Measurements from ENCODE around the gene PIAS2. TPM values are rescaled to one million over a fixed set of nuclear protein-coding genes. Genes with fewer than 3 reads are reported as not detected.

Gene PIAS2
- total and polyA plus RNA-seq, 4 donors: 5.6 to 17.2 (median 9.2) TPM

- no peak for DNase-seq (ENCODE audit: low spot score)
- Histone ChIP-seq H3K36me3 (ENCODE audit: control insufficient read depth in 4 of 4, insufficient read depth in 3 of 4, low read depth in 1 of 4, low read length in 3 of 4) (no peaks in the 10 kb centered on the region), H3K27me3 (ENCODE audit: control insufficient read depth in 4 of 4, insufficient read depth in 4 of 4, low read length in 3 of 4) (no peaks in the 10 kb centered on the region), H3K4me3 (ENCODE audit: low read depth in 1 of 3, low read length in 3 of 3) (no peak overlapping the region), H3K4me1 (ENCODE audit: control insufficient read depth in 4 of 4, insufficient read depth in 4 of 4, low read length in 3 of 4) (peaks cover 1 to 18% (median 12%) of the 10 kb centered on the region in 4 donors), H3K27ac (ENCODE audit: low read depth in 1 of 2, low read length in 2 of 2) (no peak overlapping the region), H3K9me3 (ENCODE audit: control insufficient read depth in 4 of 4, low read length in 3 of 4) (no peaks in the 10 kb centered on the region), H3K9ac (ENCODE audit: low read depth in 1 of 2, low read length in 2 of 2) (no peak overlapping the region)
- TF ChIP-seq SP1 (IDR thresholded peaks at IDR 0.05) (no peak), JUND (IDR thresholded peaks at IDR 0.05) (no peak), HNF4A (conservative IDR thresholded peaks at IDR 0.05) (no peak), FOXA1 (IDR thresholded peaks at IDR 0.05) (no peak), RAD21 (IDR thresholded peaks at IDR 0.05) (no peak), RXRA (IDR thresholded peaks at IDR 0.05) (no peak), REST (IDR thresholded peaks at IDR 0.05) (no peak), FOXA2 (IDR thresholded peaks at IDR 0.05) (no peak), YY1 (IDR thresholded peaks at IDR 0.05) (no peak), MAX (IDR thresholded peaks at IDR 0.05) (no peak), NR2F2 (IDR thresholded peaks at IDR 0.05) (no peak), TAF1 (conservative IDR thresholded peaks at IDR 0.05) (no peak)
- TF ChIP-seq, protein P1, sequence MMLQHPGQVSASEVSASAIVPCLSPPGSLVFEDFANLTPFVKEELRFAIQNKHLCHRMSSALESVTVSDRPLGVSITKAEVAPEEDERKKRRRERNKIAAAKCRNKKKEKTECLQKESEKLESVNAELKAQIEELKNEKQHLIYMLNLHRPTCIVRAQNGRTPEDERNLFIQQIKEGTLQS (IDR thresholded peaks at IDR 0.05): no peak
- TF ChIP-seq, protein P2, sequence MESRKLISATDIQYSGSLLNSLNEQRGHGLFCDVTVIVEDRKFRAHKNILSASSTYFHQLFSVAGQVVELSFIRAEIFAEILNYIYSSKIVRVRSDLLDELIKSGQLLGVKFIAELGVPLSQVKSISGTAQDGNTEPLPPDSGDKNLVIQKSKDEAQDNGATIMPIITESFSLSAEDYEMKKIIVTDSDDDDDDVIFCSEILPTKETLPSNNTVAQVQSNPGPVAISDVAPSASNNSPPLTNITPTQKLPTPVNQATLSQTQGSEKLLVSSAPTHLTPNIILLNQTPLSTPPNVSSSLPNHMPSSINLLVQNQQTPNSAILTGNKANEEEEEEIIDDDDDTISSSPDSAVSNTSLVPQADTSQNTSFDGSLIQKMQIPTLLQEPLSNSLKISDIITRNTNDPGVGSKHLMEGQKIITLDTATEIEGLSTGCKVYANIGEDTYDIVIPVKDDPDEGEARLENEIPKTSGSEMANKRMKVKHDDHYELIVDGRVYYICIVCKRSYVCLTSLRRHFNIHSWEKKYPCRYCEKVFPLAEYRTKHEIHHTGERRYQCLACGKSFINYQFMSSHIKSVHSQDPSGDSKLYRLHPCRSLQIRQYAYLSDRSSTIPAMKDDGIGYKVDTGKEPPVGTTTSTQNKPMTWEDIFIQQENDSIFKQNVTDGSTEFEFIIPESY (IDR thresholded peaks at IDR 0.05): no peak
- TF ChIP-seq, protein P3, sequence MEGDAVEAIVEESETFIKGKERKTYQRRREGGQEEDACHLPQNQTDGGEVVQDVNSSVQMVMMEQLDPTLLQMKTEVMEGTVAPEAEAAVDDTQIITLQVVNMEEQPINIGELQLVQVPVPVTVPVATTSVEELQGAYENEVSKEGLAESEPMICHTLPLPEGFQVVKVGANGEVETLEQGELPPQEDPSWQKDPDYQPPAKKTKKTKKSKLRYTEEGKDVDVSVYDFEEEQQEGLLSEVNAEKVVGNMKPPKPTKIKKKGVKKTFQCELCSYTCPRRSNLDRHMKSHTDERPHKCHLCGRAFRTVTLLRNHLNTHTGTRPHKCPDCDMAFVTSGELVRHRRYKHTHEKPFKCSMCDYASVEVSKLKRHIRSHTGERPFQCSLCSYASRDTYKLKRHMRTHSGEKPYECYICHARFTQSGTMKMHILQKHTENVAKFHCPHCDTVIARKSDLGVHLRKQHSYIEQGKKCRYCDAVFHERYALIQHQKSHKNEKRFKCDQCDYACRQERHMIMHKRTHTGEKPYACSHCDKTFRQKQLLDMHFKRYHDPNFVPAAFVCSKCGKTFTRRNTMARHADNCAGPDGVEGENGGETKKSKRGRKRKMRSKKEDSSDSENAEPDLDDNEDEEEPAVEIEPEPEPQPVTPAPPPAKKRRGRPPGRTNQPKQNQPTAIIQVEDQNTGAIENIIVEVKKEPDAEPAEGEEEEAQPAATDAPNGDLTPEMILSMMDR (IDR thresholded peaks at IDR 0.05; ENCODE audit: low read depth, low read length, missing input control): no peak
- 93% methylated on average over 1 of the region's 1 CpG for WGBS
These were observed 3.3 kb upstream of the PIAS2 start for GRCh38 chr18:46920653-46921052.

GRCh38 chr18:46920067-46920466 is 2.8 kb upstream of the PIAS2 start:
- 68% methylated on average over 2 of the region's 2 CpGs for WGBS
- DNase-seq (ENCODE audit: low spot score): no peak
- H3K36me3 ChIP-seq (ENCODE audit: control insufficient read depth in 4 of 4, insufficient read depth in 3 of 4, low read depth in 1 of 4, low read length in 3 of 4): no peaks in the 10 kb centered on the region
- no peak overlapping the region for H3K4me3 ChIP-seq (ENCODE audit: low read depth in 1 of 3, low read length in 3 of 3)
- no peaks in the 10 kb centered on the region for H3K9me3 ChIP-seq (ENCODE audit: control insufficient read depth in 4 of 4, low read length in 3 of 4)
- no peaks in the 10 kb centered on the region for H3K27me3 ChIP-seq (ENCODE audit: control insufficient read depth in 4 of 4, insufficient read depth in 4 of 4, low read length in 3 of 4)
- H3K4me1 ChIP-seq (ENCODE audit: control insufficient read depth in 4 of 4, insufficient read depth in 4 of 4, low read length in 3 of 4): peaks cover 1 to 18% (median 12%) of the 10 kb centered on the region in 4 donors
- H3K27ac ChIP-seq (ENCODE audit: low read depth in 1 of 2, low read length in 2 of 2): no peak overlapping the region
- H3K9ac ChIP-seq (ENCODE audit: low read depth in 1 of 2, low read length in 2 of 2): no peak overlapping the region
- TF ChIP-seq EGR1 (IDR thresholded peaks at IDR 0.05; ENCODE audit: low read depth in 2 of 2) (no peak), HNF4G (IDR thresholded peaks at IDR 0.05) (no peak), JUND (IDR thresholded peaks at IDR 0.05) (no peak), SP1 (IDR thresholded peaks at IDR 0.05) (no peak), RAD21 (IDR thresholded peaks at IDR 0.05) (no peak), MAX (IDR thresholded peaks at IDR 0.05) (no peak), RXRA (IDR thresholded peaks at IDR 0.05) (no peak), YY1 (IDR thresholded peaks at IDR 0.05) (no peak), GABPA (IDR thresholded peaks at IDR 0.05 in 1 of 2, conservative IDR thresholded peaks at IDR 0.05 in 1 of 2) (no peak), HNF4A (conservative IDR thresholded peaks at IDR 0.05) (no peak), FOXA1 (IDR thresholded peaks at IDR 0.05) (no peak), REST (IDR thresholded peaks at IDR 0.05) (no peak)
- TF ChIP-seq, protein P2 (IDR thresholded peaks at IDR 0.05): no peak

Measured in liver (tissue), 9 donors.